ENCODE results near the gene STN1. TPM values are rescaled to one million over a fixed set of nuclear protein-coding genes. Genes with fewer than 3 reads are reported as not detected.

The STN1 gene
- total and polyA plus RNA-seq, 10 of the 15 experiments (the other 5 are each of a cell fraction or from before 2014, with no cell fraction given) = 22.2 to 31.8 (median 28.5) TPM

DNA sequence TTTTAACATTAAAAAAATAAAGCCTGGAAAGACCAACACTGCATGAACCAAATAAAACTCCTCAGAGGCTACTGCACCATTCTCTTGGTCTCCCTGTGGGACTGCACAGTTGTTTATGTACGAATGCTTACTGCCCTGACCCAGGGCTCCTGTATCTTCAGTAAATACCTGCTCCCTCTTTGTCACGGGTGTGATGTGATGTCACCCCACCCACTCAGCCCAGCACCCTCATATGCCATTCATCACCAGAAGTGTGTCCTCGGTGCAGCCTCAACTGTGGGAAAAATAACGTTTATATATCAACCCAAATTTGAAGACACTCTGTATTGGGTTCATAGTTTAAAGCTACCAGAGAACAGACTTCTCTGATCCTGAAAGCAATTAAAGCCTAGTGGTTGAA lies 48.6 kb downstream of the STN1 start (continued):
- TF ChIP-seq, protein P1, sequence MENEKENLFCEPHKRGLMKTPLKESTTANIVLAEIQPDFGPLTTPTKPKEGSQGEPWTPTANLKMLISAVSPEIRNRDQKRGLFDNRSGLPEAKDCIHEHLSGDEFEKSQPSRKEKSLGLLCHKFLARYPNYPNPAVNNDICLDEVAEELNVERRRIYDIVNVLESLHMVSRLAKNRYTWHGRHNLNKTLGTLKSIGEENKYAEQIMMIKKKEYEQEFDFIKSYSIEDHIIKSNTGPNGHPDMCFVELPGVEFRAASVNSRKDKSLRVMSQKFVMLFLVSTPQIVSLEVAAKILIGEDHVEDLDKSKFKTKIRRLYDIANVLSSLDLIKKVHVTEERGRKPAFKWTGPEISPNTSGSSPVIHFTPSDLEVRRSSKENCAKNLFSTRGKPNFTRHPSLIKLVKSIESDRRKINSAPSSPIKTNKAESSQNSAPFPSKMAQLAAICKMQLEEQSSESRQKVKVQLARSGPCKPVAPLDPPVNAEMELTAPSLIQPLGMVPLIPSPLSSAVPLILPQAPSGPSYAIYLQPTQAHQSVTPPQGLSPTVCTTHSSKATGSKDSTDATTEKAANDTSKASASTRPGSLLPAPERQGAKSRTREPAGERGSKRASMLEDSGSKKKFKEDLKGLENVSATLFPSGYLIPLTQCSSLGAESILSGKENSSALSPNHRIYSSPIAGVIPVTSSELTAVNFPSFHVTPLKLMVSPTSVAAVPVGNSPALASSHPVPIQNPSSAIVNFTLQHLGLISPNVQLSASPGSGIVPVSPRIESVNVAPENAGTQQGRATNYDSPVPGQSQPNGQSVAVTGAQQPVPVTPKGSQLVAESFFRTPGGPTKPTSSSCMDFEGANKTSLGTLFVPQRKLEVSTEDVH (IDR thresholded peaks at IDR 0.05; ENCODE audit: low read depth, partially characterized antibody) = no peak
- TF ChIP-seq SREBF2 (IDR thresholded peaks at IDR 0.05; ENCODE audit: low read length) (no peak), DPF2 (IDR thresholded peaks at IDR 0.05) (no peak), WRNIP1 (IDR thresholded peaks at IDR 0.05; ENCODE audit: borderline replicate concordance, low read depth, low read length) (no peak)

DNA sequence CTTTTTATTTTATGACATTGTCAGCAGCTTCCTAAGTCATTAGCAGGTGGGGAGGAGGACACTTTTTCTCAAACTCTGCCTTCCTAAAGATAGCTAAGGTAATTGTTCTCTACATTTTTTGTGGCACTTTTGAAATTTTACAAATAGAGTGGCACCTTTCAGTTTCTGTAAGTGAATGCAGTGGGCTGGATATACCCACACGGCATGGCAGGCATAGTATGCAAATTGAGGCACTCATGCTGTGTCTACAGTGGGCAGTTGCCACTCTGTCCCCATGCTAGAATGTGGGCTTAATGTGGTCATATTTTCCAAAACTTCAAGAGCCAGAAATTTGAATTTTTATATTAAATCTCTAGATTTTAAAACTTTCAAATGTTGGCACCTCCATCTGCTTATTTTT lies 49.8 kb downstream of the STN1 start:
- FAIRE-seq = no peak
- CTCF ChIA-PET = interaction anchor here (0.8 to 3.3 kb wide), 3 partner anchors 17 to 155 kb away, joined by 3 to 22 read pairs (median 13); no protein-coding TSS in a partner anchor
- TF ChIP-seq BMI1 (IDR thresholded peaks at IDR 0.05; ENCODE audit: borderline replicate concordance) (no peak), POLR2AphosphoS5 (IDR thresholded peaks at IDR 0.05; ENCODE audit: low read length) (no peak), ZNF207 (IDR thresholded peaks at IDR 0.05; ENCODE audit: borderline replicate concordance) (no peak), FOS (IDR thresholded peaks at IDR 0.05; ENCODE audit: borderline replicate concordance, extremely low read depth, insufficient read length) (no peak), PML (IDR thresholded peaks at IDR 0.05; ENCODE audit: low read length) (no peak), STAT1 (conservative IDR thresholded peaks at IDR 0.05) (no peak)
- TF ChIP-seq, protein P2, sequence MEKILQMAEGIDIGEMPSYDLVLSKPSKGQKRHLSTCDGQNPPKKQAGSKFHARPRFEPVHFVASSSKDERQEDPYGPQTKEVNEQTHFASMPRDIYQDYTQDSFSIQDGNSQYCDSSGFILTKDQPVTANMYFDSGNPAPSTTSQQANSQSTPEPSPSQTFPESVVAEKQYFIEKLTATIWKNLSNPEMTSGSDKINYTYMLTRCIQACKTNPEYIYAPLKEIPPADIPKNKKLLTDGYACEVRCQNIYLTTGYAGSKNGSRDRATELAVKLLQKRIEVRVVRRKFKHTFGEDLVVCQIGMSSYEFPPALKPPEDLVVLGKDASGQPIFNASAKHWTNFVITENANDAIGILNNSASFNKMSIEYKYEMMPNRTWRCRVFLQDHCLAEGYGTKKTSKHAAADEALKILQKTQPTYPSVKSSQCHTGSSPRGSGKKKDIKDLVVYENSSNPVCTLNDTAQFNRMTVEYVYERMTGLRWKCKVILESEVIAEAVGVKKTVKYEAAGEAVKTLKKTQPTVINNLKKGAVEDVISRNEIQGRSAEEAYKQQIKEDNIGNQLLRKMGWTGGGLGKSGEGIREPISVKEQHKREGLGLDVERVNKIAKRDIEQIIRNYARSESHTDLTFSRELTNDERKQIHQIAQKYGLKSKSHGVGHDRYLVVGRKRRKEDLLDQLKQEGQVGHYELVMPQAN (conservative IDR thresholded peaks at IDR 0.05) = no peak
- TF ChIP-seq, protein P3, sequence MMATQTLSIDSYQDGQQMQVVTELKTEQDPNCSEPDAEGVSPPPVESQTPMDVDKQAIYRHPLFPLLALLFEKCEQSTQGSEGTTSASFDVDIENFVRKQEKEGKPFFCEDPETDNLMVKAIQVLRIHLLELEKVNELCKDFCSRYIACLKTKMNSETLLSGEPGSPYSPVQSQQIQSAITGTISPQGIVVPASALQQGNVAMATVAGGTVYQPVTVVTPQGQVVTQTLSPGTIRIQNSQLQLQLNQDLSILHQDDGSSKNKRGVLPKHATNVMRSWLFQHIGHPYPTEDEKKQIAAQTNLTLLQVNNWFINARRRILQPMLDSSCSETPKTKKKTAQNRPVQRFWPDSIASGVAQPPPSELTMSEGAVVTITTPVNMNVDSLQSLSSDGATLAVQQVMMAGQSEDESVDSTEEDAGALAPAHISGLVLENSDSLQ (IDR thresholded peaks at IDR 0.05) = no peak
- TF ChIP-seq, protein P4, sequence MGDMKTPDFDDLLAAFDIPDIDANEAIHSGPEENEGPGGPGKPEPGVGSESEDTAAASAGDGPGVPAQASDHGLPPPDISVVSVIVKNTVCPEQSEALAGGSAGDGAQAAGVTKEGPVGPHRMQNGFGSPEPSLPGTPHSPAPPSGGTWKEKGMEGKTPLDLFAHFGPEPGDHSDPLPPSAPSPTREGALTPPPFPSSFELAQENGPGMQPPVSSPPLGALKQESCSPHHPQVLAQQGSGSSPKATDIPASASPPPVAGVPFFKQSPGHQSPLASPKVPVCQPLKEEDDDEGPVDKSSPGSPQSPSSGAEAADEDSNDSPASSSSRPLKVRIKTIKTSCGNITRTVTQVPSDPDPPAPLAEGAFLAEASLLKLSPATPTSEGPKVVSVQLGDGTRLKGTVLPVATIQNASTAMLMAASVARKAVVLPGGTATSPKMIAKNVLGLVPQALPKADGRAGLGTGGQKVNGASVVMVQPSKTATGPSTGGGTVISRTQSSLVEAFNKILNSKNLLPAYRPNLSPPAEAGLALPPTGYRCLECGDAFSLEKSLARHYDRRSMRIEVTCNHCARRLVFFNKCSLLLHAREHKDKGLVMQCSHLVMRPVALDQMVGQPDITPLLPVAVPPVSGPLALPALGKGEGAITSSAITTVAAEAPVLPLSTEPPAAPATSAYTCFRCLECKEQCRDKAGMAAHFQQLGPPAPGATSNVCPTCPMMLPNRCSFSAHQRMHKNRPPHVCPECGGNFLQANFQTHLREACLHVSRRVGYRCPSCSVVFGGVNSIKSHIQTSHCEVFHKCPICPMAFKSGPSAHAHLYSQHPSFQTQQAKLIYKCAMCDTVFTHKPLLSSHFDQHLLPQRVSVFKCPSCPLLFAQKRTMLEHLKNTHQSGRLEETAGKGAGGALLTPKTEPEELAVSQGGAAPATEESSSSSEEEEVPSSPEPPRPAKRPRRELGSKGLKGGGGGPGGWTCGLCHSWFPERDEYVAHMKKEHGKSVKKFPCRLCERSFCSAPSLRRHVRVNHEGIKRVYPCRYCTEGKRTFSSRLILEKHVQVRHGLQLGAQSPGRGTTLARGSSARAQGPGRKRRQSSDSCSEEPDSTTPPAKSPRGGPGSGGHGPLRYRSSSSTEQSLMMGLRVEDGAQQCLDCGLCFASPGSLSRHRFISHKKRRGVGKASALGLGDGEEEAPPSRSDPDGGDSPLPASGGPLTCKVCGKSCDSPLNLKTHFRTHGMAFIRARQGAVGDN (IDR thresholded peaks at IDR 0.05) = no peak

More for the DNA sequence above, 49.8 kb downstream of the STN1 start:
- Histone ChIP-seq H3K27ac (ENCODE audit: control insufficient read depth, insufficient read depth) (no peak overlapping the region), H3K79me2 (ENCODE audit: control insufficient read depth, insufficient read depth, low read length) (no peaks in the 10 kb centered on the region), H3K4me2 (ENCODE audit: control insufficient read depth, insufficient read depth) (no peak overlapping the region), H3K9me3 (replicated peaks; ENCODE audit: control insufficient read depth, insufficient read depth, low read length) (peaks cover 5% of the 10 kb centered on the region), H3K27me3 (replicated peaks in 1 of 2; ENCODE audit: control insufficient read depth in 2 of 2, insufficient read depth in 2 of 2, low read length in 1 of 2) (no peaks in the 10 kb centered on the region), H4K20me1 (ENCODE audit: control insufficient read depth, insufficient read depth) (no peaks in the 10 kb centered on the region), H3K36me3 (ENCODE audit: control insufficient read depth in 2 of 2, insufficient read depth in 2 of 2, low read length in 1 of 2) (no peaks in the 10 kb centered on the region), H3K4me1 (ENCODE audit: control insufficient read depth, insufficient read depth, low read length) (no peaks in the 10 kb centered on the region), H2AFZ (ENCODE audit: control insufficient read depth, low read depth, low read length) (no peak overlapping the region), H3K4me3 (no peak overlapping the region), H3K9ac (ENCODE audit: control insufficient read depth, insufficient read depth, low read length) (no peak overlapping the region)
- intact Hi-C loops (cut with micrococcal nuclease; ENCODE audit: unreplicated experiment) (no loop called here), in situ Hi-C loops (cut with MboI) (no loop called here)
- no TSS peak for BruUV-seq (replicated peaks)
- no peak for DNase-seq (ENCODE audit: low read depth, low spot score)
- SMC1A ChIA-PET (ENCODE audit: uncharacterized antibody, unreplicated experiment) = interaction anchor here (0.6 kb wide), 3 partner anchors 21 to 402 kb away, joined by 3 read pairs; no protein-coding TSS in a partner anchor
- peak; percentile 53; the same call in 2 of the 3 replicates for ATAC-seq
- 5% methylated on average over 1 of the region's 1 CpG for WGBS (ENCODE audit: insufficient coverage, insufficient replicate concordance, low lambda C conversion rate, missing lambda C conversion rate)
- RAD21 ChIA-PET (ENCODE audit: unreplicated experiment) = interaction anchor here (1.1 kb wide), 1 partner anchor 165 kb away, joined by 3 read pairs; no protein-coding TSS in a partner anchor
- POLR2A ChIA-PET = interaction anchor here (0.6 kb wide), 1 partner anchor 17 kb away, joined by 3 read pairs; no protein-coding TSS in a partner anchor

All from GM12878 (cell line).